Measurements from ENCODE around the gene C19orf12. TPM values are rescaled to one million over a fixed set of nuclear protein-coding genes. Genes with fewer than 3 reads are reported as not detected.

C19orf12 gene
- total RNA-seq, 1 experiment from 2014 or later: 15.5 TPM

DNA sequence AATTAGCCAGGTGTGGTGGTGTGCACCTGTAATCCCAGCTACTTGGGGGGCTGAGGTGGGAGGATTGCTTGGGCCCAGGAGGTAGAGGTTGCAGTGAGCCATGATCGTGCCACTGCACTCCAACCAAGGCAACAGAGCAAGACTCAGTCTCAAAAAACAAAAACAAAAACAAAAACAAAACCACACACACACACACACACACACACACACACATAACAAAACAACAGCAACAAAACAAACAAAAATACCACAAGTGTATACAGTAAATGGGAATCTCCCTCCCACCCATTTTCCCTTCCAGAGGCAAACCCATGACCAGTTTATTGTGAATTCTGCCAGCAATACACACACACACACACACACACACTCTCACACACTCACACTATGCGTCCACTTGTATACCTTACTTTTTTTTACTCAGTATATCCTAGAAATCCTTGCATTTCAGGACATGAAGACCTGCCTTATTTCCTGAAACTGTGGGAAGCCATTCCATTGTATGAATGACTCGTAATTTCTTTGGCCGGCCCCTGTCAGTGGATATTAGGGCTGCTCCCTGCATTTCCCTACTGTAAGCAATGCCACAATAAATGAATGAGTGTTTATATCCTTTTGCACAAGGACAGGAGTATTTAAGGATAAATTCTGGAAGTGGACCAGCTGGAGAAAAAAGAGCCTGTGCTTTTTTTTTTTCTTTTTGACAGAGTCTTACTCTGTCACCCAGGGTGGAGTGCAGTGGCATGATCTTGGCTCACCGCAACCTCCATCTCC lies 56.7 kb downstream of the C19orf12 start (continued):
- TF ChIP-seq, protein P1, sequence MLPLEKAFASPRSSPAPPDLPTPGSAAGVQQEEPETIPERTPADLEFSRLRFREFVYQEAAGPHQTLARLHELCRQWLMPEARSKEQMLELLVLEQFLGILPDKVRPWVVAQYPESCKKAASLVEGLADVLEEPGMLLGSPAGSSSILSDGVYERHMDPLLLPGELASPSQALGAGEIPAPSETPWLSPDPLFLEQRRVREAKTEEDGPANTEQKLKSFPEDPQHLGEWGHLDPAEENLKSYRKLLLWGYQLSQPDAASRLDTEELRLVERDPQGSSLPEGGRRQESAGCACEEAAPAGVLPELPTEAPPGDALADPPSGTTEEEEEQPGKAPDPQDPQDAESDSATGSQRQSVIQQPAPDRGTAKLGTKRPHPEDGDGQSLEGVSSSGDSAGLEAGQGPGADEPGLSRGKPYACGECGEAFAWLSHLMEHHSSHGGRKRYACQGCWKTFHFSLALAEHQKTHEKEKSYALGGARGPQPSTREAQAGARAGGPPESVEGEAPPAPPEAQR (CRISPR knock-in tag; IDR thresholded peaks at IDR 0.05): no peak
- TF ChIP-seq E2F4 (CRISPR knock-in tag; IDR thresholded peaks at IDR 0.05; ENCODE audit: borderline replicate concordance, low read depth) (no peak), ATF1 (CRISPR knock-in tag; IDR thresholded peaks at IDR 0.05) (no peak), ZNF138 (CRISPR knock-in tag; conservative IDR thresholded peaks at IDR 0.05) (no peak), NR3C1 (CRISPR knock-in tag; conservative IDR thresholded peaks at IDR 0.05; ENCODE audit: low read depth) (no peak), ZBTB21 (CRISPR knock-in tag; IDR thresholded peaks at IDR 0.05; ENCODE audit: borderline replicate concordance) (no peak), OVOL2 (CRISPR knock-in tag; IDR thresholded peaks at IDR 0.05; ENCODE audit: borderline replicate concordance) (no peak)
- TF ChIP-seq, protein P2, sequence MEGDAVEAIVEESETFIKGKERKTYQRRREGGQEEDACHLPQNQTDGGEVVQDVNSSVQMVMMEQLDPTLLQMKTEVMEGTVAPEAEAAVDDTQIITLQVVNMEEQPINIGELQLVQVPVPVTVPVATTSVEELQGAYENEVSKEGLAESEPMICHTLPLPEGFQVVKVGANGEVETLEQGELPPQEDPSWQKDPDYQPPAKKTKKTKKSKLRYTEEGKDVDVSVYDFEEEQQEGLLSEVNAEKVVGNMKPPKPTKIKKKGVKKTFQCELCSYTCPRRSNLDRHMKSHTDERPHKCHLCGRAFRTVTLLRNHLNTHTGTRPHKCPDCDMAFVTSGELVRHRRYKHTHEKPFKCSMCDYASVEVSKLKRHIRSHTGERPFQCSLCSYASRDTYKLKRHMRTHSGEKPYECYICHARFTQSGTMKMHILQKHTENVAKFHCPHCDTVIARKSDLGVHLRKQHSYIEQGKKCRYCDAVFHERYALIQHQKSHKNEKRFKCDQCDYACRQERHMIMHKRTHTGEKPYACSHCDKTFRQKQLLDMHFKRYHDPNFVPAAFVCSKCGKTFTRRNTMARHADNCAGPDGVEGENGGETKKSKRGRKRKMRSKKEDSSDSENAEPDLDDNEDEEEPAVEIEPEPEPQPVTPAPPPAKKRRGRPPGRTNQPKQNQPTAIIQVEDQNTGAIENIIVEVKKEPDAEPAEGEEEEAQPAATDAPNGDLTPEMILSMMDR (IDR thresholded peaks at IDR 0.05): no peak

DNA sequence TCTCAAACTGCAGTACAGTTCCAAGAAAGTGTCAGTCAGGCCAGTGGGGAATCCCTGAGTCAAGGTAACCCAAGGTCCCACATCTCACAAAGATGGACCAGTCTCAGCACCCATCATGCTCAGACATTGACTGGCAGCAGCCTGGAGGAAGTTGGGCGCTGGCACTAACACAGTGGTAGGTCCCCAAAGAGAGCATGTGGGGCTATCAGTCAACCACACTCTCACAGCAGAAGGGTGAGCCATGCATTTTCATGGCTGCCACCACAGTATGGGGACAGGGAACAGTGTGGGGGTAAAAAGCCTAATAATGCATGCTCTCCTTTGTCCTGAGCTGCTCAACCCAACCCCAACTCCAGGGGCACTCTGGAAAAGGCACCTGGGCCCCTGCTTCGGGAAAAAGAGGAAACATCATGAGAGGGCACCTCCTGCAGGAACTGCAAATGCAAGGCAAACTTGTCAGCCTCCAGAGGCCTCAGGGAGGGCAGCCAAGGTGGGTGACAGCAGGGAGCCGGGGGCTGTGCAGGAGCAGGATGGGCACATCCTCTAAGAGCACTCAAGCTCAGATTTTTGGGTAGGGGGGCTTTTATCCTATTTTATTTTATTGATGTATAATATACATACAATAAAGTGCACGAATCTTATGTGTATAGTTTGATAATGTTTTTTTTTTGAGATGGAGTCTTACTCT lies 59.3 kb downstream of the C19orf12 start:
- Mint-ChIP-seq H3K27ac (no peak overlapping the region), H3K4me3 (no peak overlapping the region), H3K27me3 (ENCODE audit: low read depth) (no peaks in the 10 kb centered on the region), H3K36me3 (peaks cover 5% of the 10 kb centered on the region; the same call in 1 of the 2 replicates), H3K4me1 (no peaks in the 10 kb centered on the region), H3K9me3 (peaks cover 33% of the 10 kb centered on the region)
- ATAC-seq: no peak
- no peak for DNase-seq (ENCODE audit: low spot score)
- TF ChIP-seq OVOL2 (CRISPR knock-in tag; IDR thresholded peaks at IDR 0.05; ENCODE audit: borderline replicate concordance) (no peak), FOXK1 (CRISPR knock-in tag; IDR thresholded peaks at IDR 0.05) (no peak), E2F5 (CRISPR knock-in tag; IDR thresholded peaks at IDR 0.05) (no peak), E2F1 (CRISPR knock-in tag; IDR thresholded peaks at IDR 0.05) (no peak), FOXP4 (CRISPR knock-in tag; IDR thresholded peaks at IDR 0.05) (no peak), RORB (CRISPR knock-in tag; IDR thresholded peaks at IDR 0.05) (no peak), ZNF671 (CRISPR knock-in tag; IDR thresholded peaks at IDR 0.05) (no peak), ATF6 (CRISPR knock-in tag; IDR thresholded peaks at IDR 0.05) (no peak), FOXJ3 (CRISPR knock-in tag; IDR thresholded peaks at IDR 0.05; ENCODE audit: borderline replicate concordance) (no peak)
- TF ChIP-seq, protein P1 (CRISPR knock-in tag; IDR thresholded peaks at IDR 0.05): no peak
- TF ChIP-seq, protein P3, sequence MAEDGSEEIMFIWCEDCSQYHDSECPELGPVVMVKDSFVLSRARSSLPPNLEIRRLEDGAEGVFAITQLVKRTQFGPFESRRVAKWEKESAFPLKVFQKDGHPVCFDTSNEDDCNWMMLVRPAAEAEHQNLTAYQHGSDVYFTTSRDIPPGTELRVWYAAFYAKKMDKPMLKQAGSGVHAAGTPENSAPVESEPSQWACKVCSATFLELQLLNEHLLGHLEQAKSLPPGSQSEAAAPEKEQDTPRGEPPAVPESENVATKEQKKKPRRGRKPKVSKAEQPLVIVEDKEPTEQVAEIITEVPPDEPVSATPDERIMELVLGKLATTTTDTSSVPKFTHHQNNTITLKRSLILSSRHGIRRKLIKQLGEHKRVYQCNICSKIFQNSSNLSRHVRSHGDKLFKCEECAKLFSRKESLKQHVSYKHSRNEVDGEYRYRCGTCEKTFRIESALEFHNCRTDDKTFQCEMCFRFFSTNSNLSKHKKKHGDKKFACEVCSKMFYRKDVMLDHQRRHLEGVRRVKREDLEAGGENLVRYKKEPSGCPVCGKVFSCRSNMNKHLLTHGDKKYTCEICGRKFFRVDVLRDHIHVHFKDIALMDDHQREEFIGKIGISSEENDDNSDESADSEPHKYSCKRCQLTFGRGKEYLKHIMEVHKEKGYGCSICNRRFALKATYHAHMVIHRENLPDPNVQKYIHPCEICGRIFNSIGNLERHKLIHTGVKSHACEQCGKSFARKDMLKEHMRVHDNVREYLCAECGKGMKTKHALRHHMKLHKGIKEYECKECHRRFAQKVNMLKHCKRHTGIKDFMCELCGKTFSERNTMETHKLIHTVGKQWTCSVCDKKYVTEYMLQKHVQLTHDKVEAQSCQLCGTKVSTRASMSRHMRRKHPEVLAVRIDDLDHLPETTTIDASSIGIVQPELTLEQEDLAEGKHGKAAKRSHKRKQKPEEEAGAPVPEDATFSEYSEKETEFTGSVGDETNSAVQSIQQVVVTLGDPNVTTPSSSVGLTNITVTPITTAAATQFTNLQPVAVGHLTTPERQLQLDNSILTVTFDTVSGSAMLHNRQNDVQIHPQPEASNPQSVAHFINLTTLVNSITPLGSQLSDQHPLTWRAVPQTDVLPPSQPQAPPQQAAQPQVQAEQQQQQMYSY (CRISPR knock-in tag; IDR thresholded peaks at IDR 0.05): no peak
- ChIA-PET POLR2A (no interaction called here), CTCF (interaction anchor here (1.0 to 1.2 kb wide), 3 partner anchors 13 to 61 kb away, joined by 3 to 5 read pairs (median 3); no protein-coding TSS in a partner anchor)
